ENCODE measurements around the gene PEX11A.
A peak's percentile ranks its signal among the peaks of the same experiment; 100 is the strongest.

Gene PEX11A

GRCh38 chr15:89674526-89674925, 16.0 kb downstream of the PEX11A start:
- no peak for DNase-seq

- DNase-seq = no peak
Measured at GRCh38 chr15:89673165-89673512, 17.4 kb downstream of the PEX11A start.

- DNase-seq = no peak
Measured at GRCh38 chr15:89672221-89673164, 18.1 kb downstream of the PEX11A start.

- DNase-seq = no peak
Measured at GRCh38 chr15:89671687-89672086, 18.9 kb downstream of the PEX11A start.

- no peak for DNase-seq
Measured at GRCh38 chr15:89670971-89671560, 19.5 kb downstream of the PEX11A start.

GRCh38 chr15:89669941-89670340, 20.6 kb downstream of the PEX11A start:
- no peak for DNase-seq

GRCh38 chr15:89669309-89669865, 21.2 kb downstream of the PEX11A start:
- no peak for DNase-seq

GRCh38 chr15:89668171-89668570, 22.4 kb downstream of the PEX11A start:
- no peak for DNase-seq

- no peak for DNase-seq
Measured at GRCh38 chr15:89667706-89667960, 22.9 kb downstream of the PEX11A start.

GRCh38 chr15:89666858-89667705, 23.5 kb downstream of the PEX11A start:
- DNase-seq = no peak

- DNase-seq = no peak
Measured at GRCh38 chr15:89666184-89666857, 24.2 kb downstream of the PEX11A start.

- peak; percentile 14 for DNase-seq
Measured at GRCh38 chr15:89665449-89666181, 24.9 kb downstream of the PEX11A start.

- peak; percentile 86 for DNase-seq
Measured at GRCh38 chr15:89664441-89665350, 25.9 kb downstream of the PEX11A start.

- no peak for DNase-seq
Measured at GRCh38 chr15:89662893-89663626, 27.5 kb downstream of the PEX11A start.

GRCh38 chr15:89660556-89660955, 30.0 kb downstream of the PEX11A start:
- no peak for DNase-seq

GRCh38 chr15:89659295-89659694, 31.3 kb downstream of the PEX11A start:
- DNase-seq = no peak

GRCh38 chr15:89657686-89658200, 32.8 kb downstream of the PEX11A start:
- no peak for DNase-seq

- no peak for DNase-seq
Measured at GRCh38 chr15:89656116-89656815, 34.3 kb downstream of the PEX11A start.
